Glutamatergic neuron (in vitro differentiated cells): ENCODE measurements around the gene NAPSA. TPM values are rescaled to one million over a fixed set of nuclear protein-coding genes. Genes with fewer than 3 reads are reported as not detected.
"Not testable (repeated sequence)": the region's sequence is repeated elsewhere in the genome, so short reads cannot be mapped to it uniquely, and the experiment has no call there.

Experiments
- DNase-seq: peaks from one replicate; pipeline ENCODE4 v3.0.0; 2022
- H3K27ac Mint-ChIP-seq: one replicate; pipeline ENCODE4 v1.8.0; 2020; ENCODE audit warnings: mild to moderate bottlenecking, mixed read lengths, inconsistent platforms; ENCODE audit not compliant: unreplicated experiment
- H3K27me3 Mint-ChIP-seq: one replicate; pipeline ENCODE4 v1.8.0; 2020; ENCODE audit warnings: mild to moderate bottlenecking, moderate library complexity, mixed read lengths, inconsistent platforms; ENCODE audit not compliant: unreplicated experiment
- H3K36me3 Mint-ChIP-seq: one replicate; pipeline ENCODE4 v1.8.0; 2020; ENCODE audit warnings: mild to moderate bottlenecking, mixed read lengths, inconsistent platforms; ENCODE audit not compliant: unreplicated experiment
- H3K4me1 Mint-ChIP-seq: one replicate; pipeline ENCODE4 v1.8.0; 2020; ENCODE audit warnings: mild to moderate bottlenecking, low read depth, mixed read lengths, inconsistent platforms; ENCODE audit not compliant: unreplicated experiment
- H3K4me3 Mint-ChIP-seq: one replicate; pipeline ENCODE4 v1.8.0; 2020; ENCODE audit warnings: mild to moderate bottlenecking, mixed read lengths, inconsistent platforms; ENCODE audit not compliant: unreplicated experiment
- H3K9me3 Mint-ChIP-seq: one replicate; pipeline ENCODE4 v1.8.0; 2020; ENCODE audit warnings: mild to moderate bottlenecking, moderate library complexity, mixed read lengths, inconsistent platforms; ENCODE audit not compliant: unreplicated experiment
- total RNA-seq: library from RNA; stranded (reverse); fragmentation: NEBNext Ultra II Directional; extraction: Animal tissue kit (Norgen Biotek cat#: 25700); gene quantifications from one replicate; pipeline ENCODE4 v1.2.1, GENCODE V29; 2021; ENCODE audit not compliant: unreplicated experiment
- TF ChIP-seq, protein P1 (sequence below): fragments of 200-600 bp; sonication (generic); IDR thresholded peaks from one replicate; pipeline ENCODE4 v1.5.0; 2021; ENCODE audit not compliant: partially characterized antibody, unreplicated experiment

NAPSA gene
- total RNA-seq, 1 donor from 2014 or later: 0.88 TPM

DNA sequence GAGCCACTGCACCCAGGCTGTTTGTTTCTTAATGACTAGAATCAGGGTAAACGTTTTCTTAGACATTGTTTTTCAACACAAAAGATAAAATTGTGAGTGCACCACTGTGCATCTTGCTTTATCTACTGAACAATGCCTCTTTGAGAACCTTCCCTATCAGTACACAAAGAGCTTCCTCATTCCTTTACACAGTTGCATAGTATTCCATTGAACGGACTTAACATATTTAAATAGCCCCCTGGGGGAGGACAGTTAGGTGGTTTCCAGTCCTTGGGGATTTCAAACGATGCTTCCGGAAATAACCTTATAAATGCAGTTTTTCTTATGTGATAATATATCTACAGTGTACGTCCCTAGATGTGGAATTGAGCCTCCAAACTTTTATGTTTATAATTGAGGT, 27.3 kb upstream of the NAPSA start:
- Mint-ChIP-seq H3K36me3 (peaks cover 5% of the 10 kb centered on the region), H3K27ac (no peak overlapping the region), H3K27me3 (peaks cover 2% of the 10 kb centered on the region), H3K4me1 (peaks cover under 1% of the 10 kb centered on the region), H3K9me3 (peaks cover 10% of the 10 kb centered on the region), H3K4me3 (no peak overlapping the region)
- no peak for DNase-seq
- TF ChIP-seq, protein P1, sequence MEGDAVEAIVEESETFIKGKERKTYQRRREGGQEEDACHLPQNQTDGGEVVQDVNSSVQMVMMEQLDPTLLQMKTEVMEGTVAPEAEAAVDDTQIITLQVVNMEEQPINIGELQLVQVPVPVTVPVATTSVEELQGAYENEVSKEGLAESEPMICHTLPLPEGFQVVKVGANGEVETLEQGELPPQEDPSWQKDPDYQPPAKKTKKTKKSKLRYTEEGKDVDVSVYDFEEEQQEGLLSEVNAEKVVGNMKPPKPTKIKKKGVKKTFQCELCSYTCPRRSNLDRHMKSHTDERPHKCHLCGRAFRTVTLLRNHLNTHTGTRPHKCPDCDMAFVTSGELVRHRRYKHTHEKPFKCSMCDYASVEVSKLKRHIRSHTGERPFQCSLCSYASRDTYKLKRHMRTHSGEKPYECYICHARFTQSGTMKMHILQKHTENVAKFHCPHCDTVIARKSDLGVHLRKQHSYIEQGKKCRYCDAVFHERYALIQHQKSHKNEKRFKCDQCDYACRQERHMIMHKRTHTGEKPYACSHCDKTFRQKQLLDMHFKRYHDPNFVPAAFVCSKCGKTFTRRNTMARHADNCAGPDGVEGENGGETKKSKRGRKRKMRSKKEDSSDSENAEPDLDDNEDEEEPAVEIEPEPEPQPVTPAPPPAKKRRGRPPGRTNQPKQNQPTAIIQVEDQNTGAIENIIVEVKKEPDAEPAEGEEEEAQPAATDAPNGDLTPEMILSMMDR: no peak

DNA sequence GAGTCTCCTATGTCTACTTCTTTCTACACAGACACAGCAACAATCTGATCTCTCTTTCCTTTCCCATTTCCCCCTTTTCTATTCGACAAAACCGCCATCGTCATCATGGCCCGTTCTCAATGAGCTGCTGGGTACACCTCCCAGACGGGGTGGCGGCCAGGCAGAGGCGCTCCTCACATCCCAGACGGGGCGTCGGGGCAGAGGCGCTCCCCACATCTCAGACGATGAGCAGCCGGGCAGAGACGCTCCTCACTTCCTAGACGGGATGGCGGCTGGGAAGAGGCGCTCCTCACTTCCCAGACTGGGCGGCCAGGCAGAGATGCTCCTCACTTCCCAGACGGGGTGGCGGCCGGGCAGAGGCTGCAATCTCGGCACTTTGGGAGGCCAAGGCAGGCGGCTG, 25.5 kb upstream of the NAPSA start:
- not testable (repeated sequence) for DNase-seq, H3K36me3 Mint-ChIP-seq, H3K4me1 Mint-ChIP-seq, H3K4me3 Mint-ChIP-seq, H3K9me3 Mint-ChIP-seq, H3K27me3 Mint-ChIP-seq
- peak overlapping the region; percentile 82 for H3K27ac Mint-ChIP-seq

DNA sequence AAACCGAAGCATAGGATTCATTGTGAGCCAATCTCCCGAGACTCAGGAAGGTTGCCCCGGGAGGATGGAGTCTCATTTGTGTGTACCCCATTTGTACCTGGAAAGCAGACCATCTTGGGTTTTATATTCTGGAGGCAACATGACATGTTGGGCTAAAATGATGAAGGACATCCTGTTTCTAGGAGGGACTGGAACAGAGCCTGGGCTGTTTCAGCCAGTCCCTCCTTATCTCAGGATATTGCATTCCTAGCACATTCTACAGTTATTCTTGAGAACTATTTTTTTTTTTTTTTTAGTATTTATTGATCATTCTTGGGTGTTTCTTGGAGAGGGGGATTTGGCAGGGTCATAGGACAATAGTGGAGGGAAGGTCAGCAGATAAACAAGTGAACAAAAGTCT, 24.9 kb upstream of the NAPSA start:
- H3K27me3 Mint-ChIP-seq, H3K36me3 Mint-ChIP-seq, H3K4me1 Mint-ChIP-seq, H3K4me3 Mint-ChIP-seq, DNase-seq, H3K27ac Mint-ChIP-seq: not testable (repeated sequence)
- H3K9me3 Mint-ChIP-seq: peaks cover 12% of the 10 kb centered on the region

DNA sequence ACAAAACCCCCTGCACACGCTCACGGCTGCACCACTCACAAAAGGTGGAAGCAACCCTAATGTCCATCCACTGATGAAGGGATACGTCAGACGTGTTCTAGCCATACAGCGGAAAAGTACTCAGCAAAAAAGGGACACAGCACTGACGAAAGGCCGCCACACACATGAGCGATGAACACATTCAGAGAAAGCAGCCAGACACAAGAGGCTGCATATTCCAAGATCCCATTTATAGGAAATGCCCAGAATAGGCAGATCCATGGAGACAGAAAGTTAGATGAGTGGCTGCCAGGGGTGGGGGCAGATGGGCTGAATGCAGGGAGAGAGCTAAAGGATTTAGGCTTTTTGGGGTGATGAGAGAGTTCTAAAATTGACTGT, 22.4 kb upstream of the NAPSA start:
- Mint-ChIP-seq H3K4me1 (peaks cover 18% of the 10 kb centered on the region), H3K27me3 (peaks cover 11% of the 10 kb centered on the region), H3K9me3 (peaks cover 18% of the 10 kb centered on the region), H3K27ac (no peak overlapping the region), H3K4me3 (peak overlapping the region; percentile 65), H3K36me3 (no peaks in the 10 kb centered on the region)
- TF ChIP-seq, protein P1: no peak
- DNase-seq: no peak

DNA sequence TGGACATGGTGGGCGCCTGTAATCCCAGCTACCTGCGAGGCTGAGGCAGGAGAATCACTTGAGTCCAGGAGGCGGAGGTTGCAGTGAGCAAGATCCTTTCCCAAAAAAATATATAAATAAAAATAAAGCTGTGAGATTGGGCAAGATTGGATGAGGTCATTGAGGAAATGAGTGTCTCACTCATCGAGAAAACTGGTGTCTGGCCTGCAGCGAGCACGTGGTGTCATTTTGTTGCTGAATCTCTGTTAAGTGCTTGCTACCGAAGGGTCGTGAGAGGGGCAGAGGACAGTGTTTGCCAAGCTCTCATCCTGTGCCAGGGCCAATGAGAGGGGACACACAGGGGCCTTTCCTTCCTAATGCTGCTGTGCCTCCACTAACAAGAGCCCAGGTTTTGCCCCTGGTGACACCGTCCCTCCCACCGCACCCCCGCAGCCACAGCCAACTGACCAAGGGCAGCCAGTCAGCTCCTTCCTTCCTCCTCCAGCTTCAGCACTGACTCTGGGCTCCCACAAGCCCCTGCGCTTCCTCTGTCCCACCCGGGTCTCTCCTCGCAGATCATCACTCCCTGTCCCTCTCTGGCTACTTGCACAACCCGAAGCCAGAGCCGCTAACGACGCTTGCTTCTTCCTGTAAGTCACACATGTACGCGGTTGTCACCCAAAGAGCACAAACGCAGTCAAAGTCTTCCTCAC, 21.9 kb upstream of the NAPSA start:
- H3K4me3 Mint-ChIP-seq: peak overlapping the region; percentile 65
- H3K27me3 Mint-ChIP-seq: peaks cover 11% of the 10 kb centered on the region
- no peak for DNase-seq
- no peaks in the 10 kb centered on the region for H3K36me3 Mint-ChIP-seq
- peaks cover 15% of the 10 kb centered on the region for H3K9me3 Mint-ChIP-seq
- H3K4me1 Mint-ChIP-seq: peaks cover 18% of the 10 kb centered on the region
- H3K27ac Mint-ChIP-seq: no peak overlapping the region
- TF ChIP-seq, protein P1: no peak

DNA sequence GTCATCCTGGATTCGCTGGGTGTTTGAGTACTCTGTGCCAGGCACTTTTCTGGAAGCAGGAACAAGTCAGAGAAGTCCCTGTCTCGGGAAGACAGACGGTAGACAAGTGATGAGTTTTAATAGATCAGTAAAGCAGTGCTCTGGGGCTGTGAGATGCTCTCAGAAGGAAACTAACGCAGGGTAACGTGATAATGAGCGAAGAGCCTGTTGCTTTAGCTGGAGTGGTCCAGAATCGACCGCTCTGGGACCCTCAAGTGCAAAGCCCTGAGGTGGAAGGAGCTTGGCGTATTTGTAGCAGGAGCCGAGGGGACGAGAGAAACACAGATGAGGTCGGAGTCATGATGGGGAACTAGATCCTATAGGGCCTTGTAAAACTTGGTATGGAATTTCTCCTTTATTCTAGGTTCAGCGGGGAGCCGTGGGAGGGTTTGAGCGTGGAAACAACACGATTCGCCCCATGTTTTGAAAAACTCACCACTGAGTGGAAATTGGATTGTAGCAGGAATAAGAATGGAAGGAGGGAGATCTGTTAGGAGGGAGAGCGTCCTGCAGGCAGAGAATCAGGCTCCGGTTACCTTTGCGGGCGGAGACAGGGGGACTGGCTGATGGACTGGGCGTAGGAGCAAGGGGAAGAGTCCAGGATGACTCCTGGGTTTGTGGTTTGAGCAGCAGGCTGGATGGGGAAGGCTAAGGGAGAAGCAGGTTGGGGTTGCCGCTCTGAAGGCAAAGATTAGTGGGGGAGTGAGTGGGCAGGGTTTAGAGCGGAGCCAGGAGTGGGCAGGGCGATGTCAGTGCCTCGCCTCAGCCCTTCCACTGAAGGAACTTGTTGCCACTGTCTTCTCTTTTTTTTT, 19.5 kb upstream of the NAPSA start:
- peaks cover 18% of the 10 kb centered on the region for H3K4me1 Mint-ChIP-seq
- TF ChIP-seq, protein P1: no peak
- no peaks in the 10 kb centered on the region for H3K36me3 Mint-ChIP-seq
- peaks cover 11% of the 10 kb centered on the region for H3K27me3 Mint-ChIP-seq
- DNase-seq: no peak
- peak overlapping the region; percentile 95 for H3K4me3 Mint-ChIP-seq
- peaks cover 11% of the 10 kb centered on the region for H3K9me3 Mint-ChIP-seq
- H3K27ac Mint-ChIP-seq: peak overlapping the region; percentile 60
